HEK293 (cell line): ENCODE data around the gene PRKG1.
A peak's percentile ranks its signal among the peaks of the same experiment; 100 is the strongest.

Experiments used
- CTCF ChIA-PET: fragments of 350-600 bp; formaldehyde crosslinking; extraction: SDS; loops from one replicate; lab custom pipeline; 2021; ENCODE audit warnings: antibody characterized with exemption; lab: Yijun Ruan, JAX
- POLR2A ChIA-PET: fragments of 300-600 bp; formaldehyde crosslinking; extraction: SDS; loops from one replicate; lab custom pipeline; 2020; ENCODE audit warnings: antibody characterized with exemption, inconsistent platforms; lab: Yijun Ruan, JAX
- H3K27ac ChIP-seq: fragments of 200-500 bp; sonication (Bioruptor generic); 2 replicates; pipeline ENCODE4 v1.5.1; 2014; ENCODE audit warnings: low read depth, low read length, control low read depth, inconsistent platforms; ENCODE audit errors: extremely low read depth
- H3K36me3 ChIP-seq, 2 experiments: fragments of 200-500 bp in 1 of 2; sonication (Bioruptor generic) in 1 of 2; 1 replicate in 1 of 2; 2 replicates in 1 of 2; pipeline ENCODE4 v1.5.1; 2014 to 2017; ENCODE audit warnings: inconsistent platforms in 2 of 2, low read length in 2 of 2; ENCODE audit not compliant: control insufficient read depth in 2 of 2, insufficient read depth in 1 of 2
- H3K4me1 ChIP-seq: fragments of 200-500 bp; sonication (Bioruptor generic); 2 replicates; pipeline ENCODE4 v1.5.1; 2014; ENCODE audit warnings: mild to moderate bottlenecking, low read length, inconsistent platforms; ENCODE audit not compliant: control insufficient read depth, insufficient read depth
- H3K4me3 ChIP-seq: 2 replicates; pipeline ENCODE4 v1.5.1; 2011; ENCODE audit warnings: low read depth, mild to moderate bottlenecking, control low read depth, low read length, moderate library complexity
- H3K9me3 ChIP-seq: fragments of 200-500 bp; sonication (Bioruptor generic); 2 replicates; pipeline ENCODE4 v1.5.1; 2014; ENCODE audit warnings: low read depth, low read length, inconsistent platforms; ENCODE audit not compliant: control insufficient read depth, insufficient read depth
- BCL6B ChIP-seq: fragments of 450-650 bp; formaldehyde crosslinking; IDR thresholded peaks from 2 replicates; pipeline ENCODE4 v1.5.1; 2017; ENCODE audit warnings: missing biosample characterization, missing genetic modification characterization
- FEZF1 ChIP-seq: fragments of 450-650 bp; formaldehyde crosslinking; IDR thresholded peaks from 2 replicates; pipeline ENCODE4 v1.5.1; 2016; ENCODE audit warnings: missing biosample characterization, missing genetic modification characterization
- GLIS1 ChIP-seq: fragments of 450-650 bp; formaldehyde crosslinking; IDR thresholded peaks from 2 replicates; pipeline ENCODE4 v1.5.1; 2016; ENCODE audit warnings: missing biosample characterization, missing genetic modification characterization
- HIC1 ChIP-seq: fragments of 450-650 bp; formaldehyde crosslinking; IDR thresholded peaks from 2 replicates; pipeline ENCODE4 v1.5.1; 2016; ENCODE audit warnings: missing biosample characterization, missing genetic modification characterization
- OSR2 ChIP-seq: fragments of 450-650 bp; formaldehyde crosslinking; IDR thresholded peaks from 2 replicates; pipeline ENCODE4 v1.5.1; 2016; ENCODE audit warnings: missing biosample characterization, missing genetic modification characterization
- PRDM10 ChIP-seq: fragments of 450-650 bp; formaldehyde crosslinking; IDR thresholded peaks from 2 replicates; pipeline ENCODE4 v1.5.1; 2016; ENCODE audit warnings: missing biosample characterization, missing genetic modification characterization
- SCRT1 ChIP-seq: fragments of 450-650 bp; formaldehyde crosslinking; IDR thresholded peaks from 2 replicates; pipeline ENCODE4 v1.5.1; 2016; ENCODE audit warnings: missing biosample characterization, missing genetic modification characterization, borderline replicate concordance
- SP3 ChIP-seq: fragments of 450-650 bp; formaldehyde crosslinking; IDR thresholded peaks from 2 replicates; pipeline ENCODE4 v1.5.1; 2016; ENCODE audit warnings: missing biosample characterization, missing genetic modification characterization
- ZFP3 ChIP-seq: fragments of 450-650 bp; formaldehyde crosslinking; IDR thresholded peaks from 2 replicates; pipeline ENCODE4 v1.5.1; 2016; ENCODE audit warnings: low read depth, missing biosample characterization, missing genetic modification characterization
- ZNF112 ChIP-seq: fragments of 450-650 bp; formaldehyde crosslinking; IDR thresholded peaks from 2 replicates; pipeline ENCODE4 v1.5.0; 2017; ENCODE audit warnings: missing biosample characterization, missing genetic modification characterization
- ZNF175 ChIP-seq: fragments of 450-650 bp; formaldehyde crosslinking; IDR thresholded peaks from 2 replicates; pipeline ENCODE4 v1.5.1; 2016; ENCODE audit warnings: missing biosample characterization, missing genetic modification characterization
- ZNF274 ChIP-seq, 2 experiments: fragments of 200-500 bp in 1 of 2; fragments of 450-650 bp in 1 of 2; sonication (Bioruptor generic) in 1 of 2; formaldehyde crosslinking in 1 of 2; IDR thresholded peaks; 2 replicates each; pipeline versions ENCODE4 v1.5.1 to v1.6.1; 2014 to 2016; ENCODE audit warnings: borderline replicate concordance in 1 of 2, inconsistent platforms in 1 of 2, low read length in 1 of 2, missing biosample characterization in 1 of 2, missing genetic modification characterization in 1 of 2
- ZNF391 ChIP-seq: fragments of 450-650 bp; formaldehyde crosslinking; IDR thresholded peaks from 2 replicates; pipeline ENCODE4 v1.5.1; 2016; ENCODE audit warnings: low read depth, missing biosample characterization, missing genetic modification characterization, borderline replicate concordance
- ZNF423 ChIP-seq: fragments of 450-650 bp; formaldehyde crosslinking; IDR thresholded peaks from 2 replicates; pipeline ENCODE4 v1.5.1; 2016; ENCODE audit warnings: missing biosample characterization, missing genetic modification characterization
- ZNF560 ChIP-seq: fragments of 450-650 bp; formaldehyde crosslinking; IDR thresholded peaks from 2 replicates; pipeline ENCODE4 v1.5.1; 2017; ENCODE audit warnings: missing biosample characterization, missing genetic modification characterization, borderline replicate concordance
- ZNF585B ChIP-seq: fragments of 450-650 bp; formaldehyde crosslinking; IDR thresholded peaks from 2 replicates; pipeline ENCODE4 v1.5.1; 2016; ENCODE audit warnings: missing biosample characterization, missing genetic modification characterization
- ZNF707 ChIP-seq: fragments of 450-650 bp; formaldehyde crosslinking; IDR thresholded peaks from 2 replicates; pipeline ENCODE4 v1.5.1; 2016; ENCODE audit warnings: missing biosample characterization, missing genetic modification characterization
- ZNF785 ChIP-seq: fragments of 450-650 bp; formaldehyde crosslinking; IDR thresholded peaks from 2 replicates; pipeline ENCODE4 v1.5.1; 2016; ENCODE audit warnings: missing biosample characterization, missing genetic modification characterization
- ZNF843 ChIP-seq: fragments of 450-650 bp; formaldehyde crosslinking; IDR thresholded peaks from 2 replicates; pipeline ENCODE4 v1.5.1; 2016; ENCODE audit warnings: missing biosample characterization, missing genetic modification characterization
- ZXDB ChIP-seq: fragments of 450-650 bp; formaldehyde crosslinking; IDR thresholded peaks from 2 replicates; pipeline ENCODE4 v1.5.1; 2016; ENCODE audit warnings: missing biosample characterization, missing genetic modification characterization
- TF ChIP-seq, protein P1 (sequence below): fragments of 450-650 bp; formaldehyde crosslinking; IDR thresholded peaks from 2 replicates; pipeline ENCODE4 v1.5.1; 2016; ENCODE audit warnings: missing biosample characterization, missing genetic modification characterization
- TF ChIP-seq, protein P2 (sequence below): fragments of 450-650 bp; formaldehyde crosslinking; IDR thresholded peaks from 2 replicates; pipeline ENCODE4 v1.5.1; 2016; ENCODE audit warnings: missing biosample characterization, missing genetic modification characterization
- TF ChIP-seq, protein P3 (sequence below): fragments of 450-650 bp; IDR thresholded peaks from 2 replicates; pipeline ENCODE4 v1.5.1; 2018; ENCODE audit warnings: missing biosample characterization, mild to moderate bottlenecking, missing genetic modification characterization

The PRKG1 gene

GRCh38 chr10:52050429-52051047, 976.3 kb downstream of the PRKG1 start:
- Histone ChIP-seq H3K4me3 (no peak overlapping the region), H3K27ac (no peak overlapping the region), H3K36me3 (no peaks in the 10 kb centered on the region), H3K9me3 (no peaks in the 10 kb centered on the region), H3K4me1 (no peaks in the 10 kb centered on the region)
- CTCF ChIA-PET, result interaction anchor here (0.6 to 1.7 kb wide), 3 partner anchors 47 to 1050 kb away, joined by 3 to 6 read pairs (median 4); no protein-coding TSS in a partner anchor
- POLR2A ChIA-PET, result no interaction called here
- TF ChIP-seq HIC1 (tag by site-specific recombination) (peak; percentile 58; the same call in 1 of the 2 replicates), ZNF175 (tag by site-specific recombination) (no peak), GLIS1 (tag by site-specific recombination) (no peak), OSR2 (tag by site-specific recombination) (peak; percentile 47; the same call in 1 of the 2 replicates), PRDM10 (peak; percentile 29; the same call in 1 of the 2 replicates), ZNF560 (tag by site-specific recombination) (no peak), ZNF423 (tag by site-specific recombination) (no peak), ZFP3 (tag by site-specific recombination) (no peak), ZNF843 (tag by site-specific recombination) (peak; percentile 70), ZNF274 (IDR thresholded peaks at IDR 0.05; ENCODE audit: low read length) (no peak), ZNF274 (tag by site-specific recombination; IDR thresholded peaks at IDR 0.05; ENCODE audit: borderline replicate concordance) (no peak), SCRT1 (0 out of 2 replicates have a peak, but pooled peaks have one; percentile 9), SP3 (tag by site-specific recombination) (no peak), ZNF785 (no peak), ZNF112 (tag by site-specific recombination) (no peak), FEZF1 (tag by site-specific recombination) (peak; percentile 57), ZXDB (tag by site-specific recombination) (peak; percentile 51; the same call in 1 of the 2 replicates), ZNF585B (tag by site-specific recombination) (no peak), ZNF391 (tag by site-specific recombination) (no peak), ZNF707 (tag by site-specific recombination) (no peak), BCL6B (peak; percentile 36; the same call in 1 of the 2 replicates)
- TF ChIP-seq, protein P1, sequence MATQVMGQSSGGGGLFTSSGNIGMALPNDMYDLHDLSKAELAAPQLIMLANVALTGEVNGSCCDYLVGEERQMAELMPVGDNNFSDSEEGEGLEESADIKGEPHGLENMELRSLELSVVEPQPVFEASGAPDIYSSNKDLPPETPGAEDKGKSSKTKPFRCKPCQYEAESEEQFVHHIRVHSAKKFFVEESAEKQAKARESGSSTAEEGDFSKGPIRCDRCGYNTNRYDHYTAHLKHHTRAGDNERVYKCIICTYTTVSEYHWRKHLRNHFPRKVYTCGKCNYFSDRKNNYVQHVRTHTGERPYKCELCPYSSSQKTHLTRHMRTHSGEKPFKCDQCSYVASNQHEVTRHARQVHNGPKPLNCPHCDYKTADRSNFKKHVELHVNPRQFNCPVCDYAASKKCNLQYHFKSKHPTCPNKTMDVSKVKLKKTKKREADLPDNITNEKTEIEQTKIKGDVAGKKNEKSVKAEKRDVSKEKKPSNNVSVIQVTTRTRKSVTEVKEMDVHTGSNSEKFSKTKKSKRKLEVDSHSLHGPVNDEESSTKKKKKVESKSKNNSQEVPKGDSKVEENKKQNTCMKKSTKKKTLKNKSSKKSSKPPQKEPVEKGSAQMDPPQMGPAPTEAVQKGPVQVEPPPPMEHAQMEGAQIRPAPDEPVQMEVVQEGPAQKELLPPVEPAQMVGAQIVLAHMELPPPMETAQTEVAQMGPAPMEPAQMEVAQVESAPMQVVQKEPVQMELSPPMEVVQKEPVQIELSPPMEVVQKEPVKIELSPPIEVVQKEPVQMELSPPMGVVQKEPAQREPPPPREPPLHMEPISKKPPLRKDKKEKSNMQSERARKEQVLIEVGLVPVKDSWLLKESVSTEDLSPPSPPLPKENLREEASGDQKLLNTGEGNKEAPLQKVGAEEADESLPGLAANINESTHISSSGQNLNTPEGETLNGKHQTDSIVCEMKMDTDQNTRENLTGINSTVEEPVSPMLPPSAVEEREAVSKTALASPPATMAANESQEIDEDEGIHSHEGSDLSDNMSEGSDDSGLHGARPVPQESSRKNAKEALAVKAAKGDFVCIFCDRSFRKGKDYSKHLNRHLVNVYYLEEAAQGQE, result no peak
- TF ChIP-seq, protein P2, sequence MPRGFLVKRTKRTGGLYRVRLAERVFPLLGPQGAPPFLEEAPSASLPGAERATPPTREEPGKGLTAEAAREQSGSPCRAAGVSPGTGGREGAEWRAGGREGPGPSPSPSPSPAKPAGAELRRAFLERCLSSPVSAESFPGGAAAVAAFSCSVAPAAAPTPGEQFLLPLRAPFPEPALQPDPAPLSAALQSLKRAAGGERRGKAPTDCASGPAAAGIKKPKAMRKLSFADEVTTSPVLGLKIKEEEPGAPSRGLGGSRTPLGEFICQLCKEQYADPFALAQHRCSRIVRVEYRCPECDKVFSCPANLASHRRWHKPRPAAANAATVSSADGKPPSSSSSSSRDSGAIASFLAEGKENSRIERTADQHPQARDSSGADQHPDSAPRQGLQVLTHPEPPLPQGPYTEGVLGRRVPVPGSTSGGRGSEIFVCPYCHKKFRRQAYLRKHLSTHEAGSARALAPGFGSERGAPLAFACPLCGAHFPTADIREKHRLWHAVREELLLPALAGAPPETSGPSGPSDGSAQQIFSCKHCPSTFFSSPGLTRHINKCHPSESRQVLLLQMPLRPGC, result no peak
- TF ChIP-seq, protein P3, sequence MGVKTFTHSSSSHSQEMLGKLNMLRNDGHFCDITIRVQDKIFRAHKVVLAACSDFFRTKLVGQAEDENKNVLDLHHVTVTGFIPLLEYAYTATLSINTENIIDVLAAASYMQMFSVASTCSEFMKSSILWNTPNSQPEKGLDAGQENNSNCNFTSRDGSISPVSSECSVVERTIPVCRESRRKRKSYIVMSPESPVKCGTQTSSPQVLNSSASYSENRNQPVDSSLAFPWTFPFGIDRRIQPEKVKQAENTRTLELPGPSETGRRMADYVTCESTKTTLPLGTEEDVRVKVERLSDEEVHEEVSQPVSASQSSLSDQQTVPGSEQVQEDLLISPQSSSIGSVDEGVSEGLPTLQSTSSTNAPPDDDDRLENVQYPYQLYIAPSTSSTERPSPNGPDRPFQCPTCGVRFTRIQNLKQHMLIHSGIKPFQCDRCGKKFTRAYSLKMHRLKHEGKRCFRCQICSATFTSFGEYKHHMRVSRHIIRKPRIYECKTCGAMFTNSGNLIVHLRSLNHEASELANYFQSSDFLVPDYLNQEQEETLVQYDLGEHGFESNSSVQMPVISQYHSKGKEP, result peak; percentile 34; the same call in 1 of the 2 replicates
